GM21367 (cell line): ENCODE measurements around the gene GRK1.

ENCODE experiments used
- ATAC-seq: cut with Tn5 transposase; IDR thresholded peaks from one replicate; pipeline ENCODE4 v1.9.1; 2021; ENCODE audit not compliant: unreplicated experiment

The GRK1 gene

DNA sequence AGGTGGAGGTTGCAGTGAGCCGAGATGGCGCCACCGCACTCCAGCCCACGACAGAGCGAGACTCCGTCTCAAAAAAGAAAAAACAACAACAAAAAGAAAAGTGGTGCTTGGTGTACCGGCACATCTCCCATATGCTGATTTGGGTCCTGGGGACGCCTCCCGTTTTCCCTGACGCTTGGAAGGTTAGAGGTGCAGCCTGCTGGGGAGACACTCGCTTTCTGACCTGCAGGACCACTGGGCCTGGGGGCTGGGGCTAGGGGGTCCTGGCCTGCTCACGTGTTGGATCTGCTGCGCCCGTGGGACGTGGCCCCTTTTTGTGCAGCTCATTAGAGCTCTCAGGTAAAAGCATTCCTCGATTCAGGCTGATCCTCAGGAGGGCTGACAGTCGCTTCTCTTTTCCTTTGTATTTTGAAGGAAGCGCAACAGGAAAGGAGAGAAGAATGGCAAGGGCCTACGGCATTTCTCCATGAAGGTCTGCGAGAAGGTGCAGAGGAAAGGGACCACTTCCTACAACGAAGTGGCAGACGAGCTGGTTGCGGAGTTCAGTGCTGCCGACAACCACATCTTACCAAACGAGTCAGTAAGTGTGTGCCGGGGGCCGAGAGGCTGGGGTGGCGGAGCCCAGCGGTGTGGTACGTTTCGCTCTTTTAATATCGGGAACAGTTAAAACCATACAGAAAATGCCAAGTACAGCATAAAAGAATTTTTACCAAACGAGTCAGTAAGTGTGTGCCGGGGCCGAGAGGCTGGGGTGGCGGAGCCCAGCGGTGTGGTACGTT lies 34.1 kb upstream of the GRK1 start:
- no peak for ATAC-seq

- ATAC-seq: no peak
Observed at GRCh38 chr13:113633485-113633873, 33.5 kb upstream of the GRK1 start.

DNA sequence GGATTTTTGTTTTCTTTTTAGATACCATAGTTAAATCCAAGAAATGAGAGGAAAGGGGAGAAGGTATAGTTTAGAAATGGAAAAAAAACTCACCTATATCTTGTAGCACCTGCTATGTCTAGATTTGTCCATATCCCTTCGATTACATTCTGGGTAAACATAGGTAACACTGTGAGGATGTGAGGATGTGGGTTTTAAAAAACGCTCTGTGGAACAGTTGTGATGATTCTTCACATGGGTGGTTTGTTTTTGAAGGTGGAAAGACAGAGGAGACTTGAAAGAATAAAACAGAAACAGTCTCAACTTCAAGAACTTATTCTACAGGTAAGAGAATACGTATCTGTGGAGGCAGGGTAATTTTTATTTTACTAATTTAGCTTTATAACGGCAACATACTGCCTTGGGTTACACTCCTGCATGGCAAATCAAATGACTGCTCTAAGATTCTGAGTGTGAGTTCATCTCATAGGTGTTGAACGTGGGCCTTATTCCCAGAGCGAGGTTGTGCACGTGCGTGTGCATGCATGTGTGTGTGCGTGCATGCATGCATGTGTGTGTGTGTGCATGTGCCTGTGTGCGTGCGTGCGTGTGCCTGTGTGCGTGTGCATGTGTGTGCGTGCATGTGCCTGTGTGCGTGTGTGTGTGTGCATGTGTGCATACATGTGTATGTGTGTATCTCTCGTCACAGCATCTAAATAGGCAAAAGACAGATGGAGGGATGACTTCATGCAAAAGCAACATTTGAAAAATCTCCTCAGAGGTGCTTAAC lies 32.6 kb upstream of the GRK1 start:
- no peak for ATAC-seq

GRCh38 chr13:113635048-113635420 lies 32.0 kb upstream of the GRK1 start:
- ATAC-seq: no peak

- no peak for ATAC-seq
Observed at GRCh38 chr13:113635709-113636108, 31.3 kb upstream of the GRK1 start.

DNA sequence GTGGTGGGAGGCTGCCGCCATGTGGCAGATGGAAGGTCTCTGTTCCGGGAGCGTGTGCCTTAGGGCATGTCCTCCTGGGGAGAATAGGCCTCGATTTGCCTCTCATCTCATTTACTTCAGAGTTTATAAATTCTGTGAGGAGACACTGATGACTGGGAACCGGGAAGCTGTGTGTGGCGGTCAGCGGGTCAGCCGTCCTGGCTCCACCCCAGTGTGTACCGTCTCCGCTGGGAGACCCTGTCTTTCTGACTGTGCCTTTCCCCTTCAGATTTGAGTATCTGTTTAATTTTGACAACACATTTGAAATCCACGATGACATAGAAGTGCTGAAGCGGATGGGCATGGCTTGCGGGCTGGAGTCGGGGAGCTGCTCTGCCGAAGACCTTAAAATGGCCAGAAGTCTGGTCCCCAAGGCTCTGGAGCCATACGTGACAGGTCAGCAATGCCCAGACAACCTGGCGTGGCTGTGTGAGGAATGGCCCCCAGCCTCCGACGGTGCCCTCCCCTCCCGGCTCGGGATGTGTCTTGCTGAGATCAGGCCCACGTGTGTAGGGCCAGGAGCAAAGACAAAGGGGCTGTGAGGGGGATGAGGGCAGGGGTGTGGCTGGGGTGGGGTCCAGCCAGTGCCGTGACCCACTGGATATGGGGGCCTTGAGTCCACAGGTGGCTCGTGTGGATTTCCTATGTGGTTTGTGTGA lies 30.6 kb upstream of the GRK1 start:
- no peak for ATAC-seq

- no peak for ATAC-seq
Observed at GRCh38 chr13:113637262-113638160, 29.5 kb upstream of the GRK1 start.

- no peak for ATAC-seq
Observed at GRCh38 chr13:113638173-113638746, 28.8 kb upstream of the GRK1 start.

- ATAC-seq: no peak
Observed at GRCh38 chr13:113638806-113639205, 28.2 kb upstream of the GRK1 start.

- ATAC-seq: no peak
Observed at GRCh38 chr13:113639616-113640262, 27.3 kb upstream of the GRK1 start.

GRCh38 chr13:113641426-113641825 lies 25.6 kb upstream of the GRK1 start:
- no peak for ATAC-seq

- no peak for ATAC-seq
Observed at GRCh38 chr13:113642563-113642962, 24.5 kb upstream of the GRK1 start.

- ATAC-seq: no peak
Observed at GRCh38 chr13:113643593-113643992, 23.4 kb upstream of the GRK1 start.

GRCh38 chr13:113644800-113645199 lies 22.2 kb upstream of the GRK1 start:
- ATAC-seq: no peak

DNA sequence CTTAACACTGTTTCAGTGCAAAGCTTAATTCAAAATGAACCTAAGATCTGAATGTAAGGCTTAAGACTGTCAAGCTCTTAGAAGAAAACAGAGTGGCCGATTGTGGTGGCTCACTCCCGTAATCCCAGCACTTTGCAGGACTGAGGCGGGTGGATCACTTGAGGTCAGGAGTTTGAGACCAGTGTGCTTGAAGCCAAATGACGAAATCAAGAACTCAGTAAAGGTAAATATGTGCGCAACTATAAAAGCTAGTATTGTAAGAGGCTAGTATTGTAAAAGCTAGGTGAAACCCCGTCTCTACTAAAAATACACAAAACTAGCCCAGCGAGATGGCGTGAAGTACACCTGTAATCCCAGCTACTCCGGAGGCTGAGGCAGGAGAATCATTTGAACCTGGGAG lies 21.7 kb upstream of the GRK1 start:
- ATAC-seq: no peak

DNA sequence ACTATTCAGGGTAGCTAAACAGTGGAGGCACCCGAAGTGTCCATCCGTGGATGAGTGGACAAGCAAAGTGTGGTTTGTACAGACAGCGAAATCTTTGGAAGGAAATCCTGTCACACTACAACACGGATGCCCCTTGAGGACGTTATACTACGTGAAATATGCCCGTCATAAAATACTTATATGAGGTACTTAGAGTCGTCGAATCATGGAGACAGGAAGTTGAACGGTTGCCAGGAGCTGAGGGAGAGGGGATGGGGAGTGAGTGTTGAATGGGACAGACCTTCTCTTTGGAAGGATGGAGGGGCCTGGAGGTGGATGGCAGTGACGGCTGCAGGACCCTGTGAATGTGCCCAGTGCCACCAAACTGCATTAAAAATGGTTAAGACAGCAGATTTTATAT lies 20.6 kb upstream of the GRK1 start:
- no peak for ATAC-seq

DNA sequence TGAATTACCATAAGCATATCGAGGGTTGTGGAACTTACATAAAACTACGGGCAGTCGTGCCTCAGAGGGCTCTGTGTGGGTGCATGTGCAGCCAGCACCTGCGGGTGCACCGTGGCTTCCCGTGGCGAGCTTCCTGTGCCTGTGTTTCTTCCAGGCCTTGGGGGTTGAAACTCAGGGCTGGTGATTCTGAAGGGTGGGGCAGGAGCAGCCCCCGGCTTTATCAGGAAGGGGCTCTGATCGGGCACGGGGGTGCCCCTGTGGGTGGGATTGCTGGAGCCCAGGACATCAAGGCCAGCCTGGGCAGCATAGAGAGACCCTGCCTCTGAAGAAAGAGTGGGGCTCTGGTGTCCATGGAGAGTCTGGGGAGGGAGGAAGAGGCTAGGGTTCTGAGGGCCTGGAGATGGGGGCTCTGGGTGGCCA lies 20.1 kb upstream of the GRK1 start:
- no peak for ATAC-seq

DNA sequence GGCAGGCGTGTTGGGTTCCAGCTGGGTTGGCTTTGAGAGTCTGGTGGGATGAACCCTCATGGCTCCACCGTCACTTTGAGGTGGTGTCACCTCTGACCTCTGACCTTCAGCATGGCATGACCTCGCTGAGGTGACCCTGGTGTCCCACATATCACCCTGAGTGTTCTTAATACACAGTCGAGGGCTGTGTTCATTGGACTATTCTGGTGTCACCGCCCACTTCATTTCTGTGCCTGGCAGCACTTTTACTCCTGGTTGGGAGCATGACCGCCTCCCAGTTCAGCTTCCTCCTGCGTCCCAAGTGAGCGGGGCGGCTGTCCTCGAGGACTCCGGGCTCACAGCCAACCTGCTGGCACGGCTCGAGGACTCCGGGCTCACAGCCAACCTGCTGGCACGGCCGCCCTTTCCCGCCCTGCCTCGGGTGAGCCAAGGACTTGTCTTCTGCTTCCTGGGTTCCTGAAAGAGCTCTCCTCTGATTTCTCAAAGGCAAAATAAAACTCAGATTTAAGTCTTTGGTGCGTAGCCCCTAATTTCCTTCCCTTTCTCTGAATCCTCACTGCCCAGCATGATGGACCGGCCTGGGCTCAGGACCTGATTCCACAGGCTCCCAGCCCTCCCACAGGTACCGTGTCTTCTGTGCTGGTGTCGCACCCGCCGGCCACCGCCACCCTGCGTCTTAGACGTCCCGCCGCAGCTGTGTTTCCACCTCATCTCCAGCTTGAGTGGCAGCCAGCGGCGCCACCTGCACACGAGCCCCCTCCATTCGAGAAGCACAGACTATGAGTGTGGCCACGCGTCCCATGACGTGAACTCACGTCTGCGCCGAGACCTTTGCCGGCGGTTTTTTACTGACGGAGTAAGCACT lies 19.4 kb upstream of the GRK1 start:
- ATAC-seq: no peak

DNA sequence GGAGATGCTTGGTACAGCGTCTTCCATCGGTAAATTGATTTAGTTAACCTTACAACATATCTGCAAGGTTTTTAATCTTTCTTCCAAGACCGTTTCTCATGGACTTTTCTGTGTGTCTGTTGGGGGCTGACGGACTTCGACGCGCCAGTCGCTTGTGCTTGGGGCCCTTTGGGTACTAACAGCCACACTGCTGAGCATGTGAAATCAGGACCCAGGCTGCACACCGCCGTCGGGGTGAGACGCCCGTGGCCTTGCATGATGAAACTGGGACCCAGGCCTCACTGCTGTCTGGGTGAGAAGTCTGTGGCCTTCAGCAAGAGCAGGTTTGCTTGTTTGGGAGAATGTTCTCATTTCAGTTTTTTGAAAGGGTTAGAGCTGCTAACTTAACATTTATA lies 18.8 kb upstream of the GRK1 start:
- ATAC-seq: no peak
